GM19397 (cell line): ENCODE measurements around the gene MTRF1.
"Not testable (repeated sequence)": the region's sequence is repeated elsewhere in the genome, so short reads cannot be mapped to it uniquely, and the experiment has no call there.

Source experiments
- ATAC-seq: cut with Tn5 transposase; IDR thresholded peaks from one replicate; pipeline ENCODE4 v1.9.1; 2021; ENCODE audit warnings: mild to moderate bottlenecking, moderate library complexity; ENCODE audit not compliant: unreplicated experiment

The MTRF1 gene

GRCh38 chr13:41284512-41285288 is 21.3 kb upstream of the MTRF1 start:
- no peak for ATAC-seq

GRCh38 chr13:41282129-41282571 is 18.8 kb upstream of the MTRF1 start:
- peak; percentile 75 for ATAC-seq

GRCh38 chr13:41279156-41279555 is 15.8 kb upstream of the MTRF1 start:
- not testable (repeated sequence) for ATAC-seq

- ATAC-seq = no peak
Observed at GRCh38 chr13:41276824-41277223, 13.4 kb upstream of the MTRF1 start.

GRCh38 chr13:41274881-41275280 is 11.5 kb upstream of the MTRF1 start:
- no peak for ATAC-seq

- no peak for ATAC-seq
Observed at GRCh38 chr13:41273831-41274441, 10.6 kb upstream of the MTRF1 start.

- ATAC-seq = no peak
Observed at GRCh38 chr13:41271456-41272285, 8.3 kb upstream of the MTRF1 start.

- ATAC-seq = no peak
Observed at GRCh38 chr13:41268764-41269163, 5.4 kb upstream of the MTRF1 start.

- ATAC-seq = no peak
Observed at GRCh38 chr13:41267106-41267505, 3.7 kb upstream of the MTRF1 start.

- no peak for ATAC-seq
Observed at GRCh38 chr13:41259875-41260501, 3.4 kb downstream of the MTRF1 start.

GRCh38 chr13:41257535-41257934 is 5.8 kb downstream of the MTRF1 start:
- ATAC-seq = no peak

GRCh38 chr13:41254902-41255301 is 8.5 kb downstream of the MTRF1 start:
- ATAC-seq = no peak

- no peak for ATAC-seq
Observed at GRCh38 chr13:41250993-41251392, 12.4 kb downstream of the MTRF1 start.

GRCh38 chr13:41246969-41247680 is 16.3 kb downstream of the MTRF1 start:
- ATAC-seq = no peak

GRCh38 chr13:41244556-41244955 is 18.8 kb downstream of the MTRF1 start:
- no peak for ATAC-seq

GRCh38 chr13:41241626-41242025 is 21.8 kb downstream of the MTRF1 start:
- ATAC-seq = no peak

- ATAC-seq = no peak
Observed at GRCh38 chr13:41236369-41236768, 27.0 kb downstream of the MTRF1 start.

- no peak for ATAC-seq
Observed at GRCh38 chr13:41232578-41233480, 30.5 kb downstream of the MTRF1 start.

- ATAC-seq = no peak
Observed at GRCh38 chr13:41231786-41232185, 31.6 kb downstream of the MTRF1 start.
